ENCODE results near the gene APOC4.

- no peak for TF ChIP-seq CTCF (IDR thresholded peaks at IDR 0.05)
- no peak for TF ChIP-seq POLR2A (IDR thresholded peaks at IDR 0.05)
- no peak for TF ChIP-seq POLR2AphosphoS5 (IDR thresholded peaks at IDR 0.05)
Observed at GRCh38 chr19:44990459-44990858, 48.4 kb downstream of the APOC4 start.

All from stomach (tissue), 4 donors.